Brain microvascular endothelial cell (primary cell): ENCODE data around the gene CFAP46.

Source experiments
- DNase-seq: peaks from one replicate; pipeline ENCODE4 v3.0.0-alpha.2; 2020
- H3K27ac ChIP-seq: fragments of 250-450 bp; sonication (Bioruptor Pico); 2 replicates; pipeline ENCODE4 v1.5.1; 2020; ENCODE audit warnings: mild to moderate bottlenecking, moderate library complexity
- H3K27me3 ChIP-seq: fragments of 250-450 bp; sonication (Bioruptor Pico); replicated peaks from 2 replicates; pipeline ENCODE4 v1.5.1; 2020; ENCODE audit warnings: mild to moderate bottlenecking
- H3K36me3 ChIP-seq: fragments of 250-450 bp; sonication (Bioruptor Pico); replicated peaks from 2 replicates; pipeline ENCODE4 v1.5.1; 2020; ENCODE audit warnings: mild to moderate bottlenecking
- H3K4me3 ChIP-seq: 2 replicates; pipeline ENCODE4 v1.5.1; 2011; ENCODE audit warnings: low read depth, mild to moderate bottlenecking, control low read depth, low read length, moderate library complexity
- CTCF ChIP-seq: IDR thresholded peaks from 2 replicates; pipeline ENCODE4 v1.5.1; 2011; ENCODE audit warnings: low read depth, mild to moderate bottlenecking, moderate library complexity, low read length, control low read depth, inconsistent platforms; ENCODE audit errors: missing control alignments
- in situ Hi-C: cut with HindIII; loops from 2 replicates; pipeline ENCODE4 v1.10.0; 2017; ENCODE audit warnings: low sequenced_read_pairs, low pct_ligation_motif_present

Gene CFAP46

DNA sequence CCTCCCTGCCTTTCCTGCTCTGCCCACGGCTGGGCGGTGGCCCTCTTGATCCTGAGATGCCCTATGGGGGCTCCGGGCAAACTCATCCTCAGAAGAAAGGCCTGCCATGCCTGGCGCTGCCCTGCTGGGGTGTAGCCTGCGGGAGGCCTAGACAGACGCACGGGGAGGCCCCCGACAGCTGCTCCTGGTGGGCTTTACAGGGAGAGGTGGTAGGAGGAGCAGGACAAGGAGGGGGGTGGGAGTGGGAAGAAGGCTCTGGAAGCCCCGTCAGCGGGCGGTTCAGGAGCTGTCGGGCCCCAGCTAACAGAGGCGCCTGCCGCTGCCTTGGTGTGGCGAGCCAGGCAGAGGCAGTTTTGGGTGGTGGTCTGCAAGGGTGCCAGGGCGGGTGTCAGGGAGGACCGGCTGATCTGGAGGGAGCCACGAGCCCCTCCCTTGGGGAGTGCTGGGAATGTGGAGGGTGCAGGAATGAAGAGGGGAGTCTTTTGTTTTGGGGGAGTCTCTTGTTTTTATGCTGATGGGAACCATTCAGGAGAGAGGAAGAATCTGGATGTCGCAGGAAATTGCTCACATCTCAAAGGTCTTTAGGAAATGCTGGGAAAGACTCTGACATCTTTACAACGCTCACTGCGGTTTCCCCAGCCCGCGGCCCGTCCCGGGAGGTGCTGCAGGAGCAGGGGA lies 63.5 kb downstream of the CFAP46 start:
- in situ Hi-C loops, result no loop called here
- Histone ChIP-seq H3K27ac (no peak overlapping the region), H3K27me3 (peaks cover 22% of the 10 kb centered on the region), H3K4me3 (no peak overlapping the region), H3K36me3 (no peaks in the 10 kb centered on the region)
- no peak for TF ChIP-seq CTCF
- no peak for DNase-seq

GRCh38 chr10:132878091-132878729 lies 64.2 kb downstream of the CFAP46 start:
- in situ Hi-C loops, result no loop called here
- Histone ChIP-seq H3K36me3 (no peaks in the 10 kb centered on the region), H3K4me3 (no peak overlapping the region), H3K27me3 (peaks cover 15% of the 10 kb centered on the region), H3K27ac (no peak overlapping the region)
- TF ChIP-seq CTCF, result no peak
- DNase-seq, result no peak

DNA sequence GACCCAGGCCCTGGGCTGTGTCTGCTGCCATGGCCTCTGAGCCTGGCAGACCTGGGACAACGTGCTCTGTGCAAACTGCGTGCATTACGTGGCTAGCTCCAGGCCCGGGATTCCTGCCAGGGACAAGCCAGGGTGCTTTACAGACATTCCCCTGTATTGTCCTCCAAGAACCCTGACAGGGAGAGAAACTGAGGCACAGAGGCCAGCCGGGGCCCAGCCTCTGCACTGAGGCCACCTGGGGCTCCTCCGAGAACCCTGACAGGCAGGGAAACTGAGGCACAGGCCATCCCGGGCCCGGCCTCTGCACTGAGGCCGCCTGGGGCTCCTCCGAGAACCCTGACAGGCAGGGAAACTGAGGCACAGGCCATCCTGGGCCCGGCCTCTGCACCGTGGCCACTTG lies 64.9 kb downstream of the CFAP46 start:
- peaks cover 13% of the 10 kb centered on the region for H3K27me3 ChIP-seq
- no peak for DNase-seq
- H3K4me3 ChIP-seq, result no peak overlapping the region
- H3K36me3 ChIP-seq, result no peaks in the 10 kb centered on the region
- no peak for TF ChIP-seq CTCF
- no peak overlapping the region for H3K27ac ChIP-seq
- in situ Hi-C loops, result no loop called here

- TF ChIP-seq CTCF, result no peak
- Histone ChIP-seq H3K27ac (no peak overlapping the region), H3K36me3 (no peaks in the 10 kb centered on the region), H3K4me3 (no peak overlapping the region), H3K27me3 (peaks cover 13% of the 10 kb centered on the region)
- in situ Hi-C loops, result no loop called here
- no peak for DNase-seq
These were observed 65.4 kb downstream of the CFAP46 start for GRCh38 chr10:132876993-132877431.

- Histone ChIP-seq H3K27me3 (peaks cover 13% of the 10 kb centered on the region), H3K36me3 (no peaks in the 10 kb centered on the region), H3K27ac (no peak overlapping the region), H3K4me3 (no peak overlapping the region)
- in situ Hi-C loops, result no loop called here
- TF ChIP-seq CTCF, result no peak
- DNase-seq, result no peak
These were observed 66.1 kb downstream of the CFAP46 start for GRCh38 chr10:132876131-132876860.
